Measurements from ENCODE around the gene ENDOD1. TPM values are rescaled to one million over a fixed set of nuclear protein-coding genes. Genes with fewer than 3 reads are reported as not detected.
A peak's percentile ranks its signal among the peaks of the same experiment; 100 is the strongest.

ENDOD1 gene
- total RNA-seq, 1 donor from 2014 or later: 32.2 TPM

- Histone ChIP-seq H3K4me3 (no peak overlapping the region), H3K4me1 (peaks cover 15% of the 10 kb centered on the region), H3K36me3 (no peaks in the 10 kb centered on the region), H3K27me3 (no peaks in the 10 kb centered on the region), H3K9me3 (no peaks in the 10 kb centered on the region), H3K27ac (no peak overlapping the region)
- intact Hi-C loops (cut with DNase I): no loop called here
- DNase-seq: no peak
- ATAC-seq: no peak
- peak; percentile 50 for TF ChIP-seq CTCF (IDR thresholded peaks at IDR 0.05)
Measured at GRCh38 chr11:95092549-95093324, 3.1 kb downstream of the ENDOD1 start.

GRCh38 chr11:95093548-95093947 is 3.9 kb downstream of the ENDOD1 start:
- Histone ChIP-seq H3K27me3 (no peaks in the 10 kb centered on the region), H3K4me3 (no peak overlapping the region), H3K9me3 (no peaks in the 10 kb centered on the region), H3K4me1 (peaks cover 14% of the 10 kb centered on the region), H3K36me3 (no peaks in the 10 kb centered on the region), H3K27ac (no peak overlapping the region)
- ATAC-seq (no peak), DNase-seq (no peak)
- TF ChIP-seq CTCF (IDR thresholded peaks at IDR 0.05): no peak
- intact Hi-C loops (cut with DNase I): no loop called here

GRCh38 chr11:95095858-95096587 is 6.4 kb downstream of the ENDOD1 start:
- no peak for TF ChIP-seq CTCF (IDR thresholded peaks at IDR 0.05)
- Histone ChIP-seq H3K4me3 (no peak overlapping the region), H3K27ac (no peak overlapping the region), H3K27me3 (no peaks in the 10 kb centered on the region), H3K4me1 (peaks cover 3% of the 10 kb centered on the region), H3K36me3 (no peaks in the 10 kb centered on the region), H3K9me3 (no peaks in the 10 kb centered on the region)
- ATAC-seq: no peak
- DNase-seq: no peak
- intact Hi-C loops (cut with DNase I): no loop called here

GRCh38 chr11:95097209-95097608 is 7.6 kb downstream of the ENDOD1 start:
- no peak for ATAC-seq
- DNase-seq: no peak

GRCh38 chr11:95098826-95099225 is 9.2 kb downstream of the ENDOD1 start:
- intact Hi-C loops (cut with DNase I): no loop called here
- Histone ChIP-seq H3K27me3 (no peaks in the 10 kb centered on the region), H3K36me3 (no peaks in the 10 kb centered on the region), H3K4me3 (no peak overlapping the region), H3K27ac (no peak overlapping the region), H3K9me3 (no peaks in the 10 kb centered on the region), H3K4me1 (no peaks in the 10 kb centered on the region)
- no peak for ATAC-seq
- no peak for DNase-seq
- TF ChIP-seq CTCF (IDR thresholded peaks at IDR 0.05): no peak

More at GRCh38 chr11:95097209-95097608, 7.6 kb downstream of the ENDOD1 start:
- Histone ChIP-seq H3K27me3 (no peaks in the 10 kb centered on the region), H3K4me1 (no peaks in the 10 kb centered on the region), H3K9me3 (no peaks in the 10 kb centered on the region), H3K27ac (no peak overlapping the region), H3K4me3 (no peak overlapping the region), H3K36me3 (no peaks in the 10 kb centered on the region)
- intact Hi-C loops (cut with DNase I): no loop called here
- TF ChIP-seq CTCF (IDR thresholded peaks at IDR 0.05): no peak

All from upper lobe of right lung (tissue), 1 donor.